HG03469 (cell line): ENCODE results near the gene ICAM4.

Source experiments
- ATAC-seq: cut with Tn5 transposase; IDR thresholded peaks from one replicate; pipeline ENCODE4 v1.9.1; 2021; ENCODE audit warnings: mild to moderate bottlenecking, moderate library complexity, moderate number of reproducible peaks; ENCODE audit not compliant: unreplicated experiment

Gene ICAM4

GRCh38 chr19:10290357-10290875 lies 3.7 kb downstream of the ICAM4 start:
- ATAC-seq: no peak

GRCh38 chr19:10290876-10291553 lies 4.3 kb downstream of the ICAM4 start:
- no peak for ATAC-seq

DNA sequence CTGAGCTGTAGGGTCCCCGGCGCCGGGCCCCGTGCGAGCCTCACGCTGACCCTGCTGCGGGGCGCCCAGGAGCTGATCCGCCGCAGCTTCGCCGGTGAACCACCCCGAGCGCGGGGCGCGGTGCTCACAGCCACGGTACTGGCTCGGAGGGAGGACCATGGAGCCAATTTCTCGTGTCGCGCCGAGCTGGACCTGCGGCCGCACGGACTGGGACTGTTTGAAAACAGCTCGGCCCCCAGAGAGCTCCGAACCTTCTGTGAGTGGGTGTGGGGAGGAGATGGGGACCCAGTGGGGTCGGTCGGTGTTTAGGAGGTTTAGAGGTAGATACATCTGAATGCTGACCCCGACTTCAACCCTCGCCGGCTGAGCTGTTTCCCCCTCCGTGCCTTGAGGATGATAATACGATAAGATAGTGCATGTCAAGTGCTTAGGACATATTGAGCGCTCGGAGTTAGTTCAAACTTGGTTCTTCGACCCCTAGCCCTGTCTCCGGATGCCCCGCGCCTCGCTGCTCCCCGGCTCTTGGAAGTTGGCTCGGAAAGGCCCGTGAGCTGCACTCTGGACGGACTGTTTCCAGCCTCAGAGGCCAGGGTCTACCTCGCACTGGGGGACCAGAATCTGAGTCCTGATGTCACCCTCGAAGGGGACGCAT lies 4.9 kb downstream of the ICAM4 start:
- ATAC-seq: no peak

GRCh38 chr19:10292206-10292788 lies 5.5 kb downstream of the ICAM4 start:
- no peak for ATAC-seq

GRCh38 chr19:10292789-10293636 lies 6.3 kb downstream of the ICAM4 start:
- ATAC-seq: no peak

DNA sequence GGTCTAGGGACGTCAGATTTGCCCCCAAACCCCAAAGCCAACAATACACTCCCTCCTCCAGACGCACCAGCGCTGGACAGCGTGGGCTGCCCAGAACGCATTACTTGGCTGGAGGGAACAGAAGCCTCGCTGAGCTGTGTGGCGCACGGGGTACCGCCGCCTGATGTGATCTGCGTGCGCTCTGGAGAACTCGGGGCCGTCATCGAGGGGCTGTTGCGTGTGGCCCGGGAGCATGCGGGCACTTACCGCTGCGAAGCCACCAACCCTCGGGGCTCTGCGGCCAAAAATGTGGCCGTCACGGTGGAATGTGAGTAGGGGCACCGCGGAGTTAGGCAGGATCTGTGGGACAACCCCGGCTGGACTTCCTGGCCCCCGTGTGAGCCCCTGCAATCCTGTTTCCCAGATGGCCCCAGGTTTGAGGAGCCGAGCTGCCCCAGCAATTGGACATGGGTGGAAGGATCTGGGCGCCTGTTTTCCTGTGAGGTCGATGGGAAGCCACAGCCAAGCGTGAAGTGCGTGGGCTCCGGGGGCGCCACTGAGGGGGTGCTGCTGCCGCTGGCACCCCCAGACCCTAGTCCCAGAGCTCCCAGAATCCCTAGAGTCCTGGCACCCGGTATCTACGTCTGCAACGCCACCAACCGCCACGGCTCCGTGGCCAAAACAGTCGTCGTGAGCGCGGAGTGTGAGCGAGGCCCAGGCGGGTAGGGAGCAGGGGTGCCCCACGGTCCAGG lies 7.0 kb downstream of the ICAM4 start:
- ATAC-seq: no peak

- ATAC-seq: no peak
These were observed 7.6 kb downstream of the ICAM4 start for GRCh38 chr19:10294368-10294697.

- ATAC-seq: no peak
These were observed 8.6 kb downstream of the ICAM4 start for GRCh38 chr19:10295305-10295846.

DNA sequence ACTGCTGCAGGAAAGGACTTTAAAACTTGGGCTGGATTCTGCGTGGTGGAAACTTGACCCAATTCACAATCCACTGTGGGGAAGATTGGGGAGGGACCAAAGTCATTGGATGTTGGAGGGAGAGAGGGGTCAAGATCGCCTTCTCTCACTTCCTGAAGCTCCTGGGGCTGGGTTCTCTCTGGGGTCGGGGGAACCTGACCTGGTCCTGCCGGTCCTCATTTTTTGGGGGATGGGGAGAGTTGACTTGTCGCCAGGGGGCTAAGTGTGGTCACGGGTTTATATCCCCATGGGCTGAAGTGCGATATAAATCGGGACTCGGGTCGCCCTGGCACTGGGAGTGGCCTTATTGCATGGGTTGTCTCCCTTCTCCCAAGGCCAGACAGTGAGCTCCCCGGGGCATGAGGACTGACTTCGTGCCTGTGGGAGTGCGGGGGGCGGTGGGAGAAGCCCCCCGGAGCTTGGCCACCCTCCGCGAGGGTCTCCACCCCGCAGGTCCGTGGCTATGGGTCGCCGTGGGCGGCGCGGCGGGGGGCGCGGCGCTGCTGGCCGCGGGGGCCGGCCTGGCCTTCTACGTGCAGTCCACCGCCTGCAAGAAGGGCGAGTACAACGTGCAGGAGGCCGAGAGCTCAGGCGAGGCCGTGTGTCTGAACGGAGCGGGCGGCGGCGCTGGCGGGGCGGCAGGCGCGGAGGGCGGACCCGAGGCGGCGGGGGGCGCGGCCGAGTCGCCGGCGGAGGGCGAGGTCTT lies 9.3 kb downstream of the ICAM4 start:
- ATAC-seq: no peak

- no peak for ATAC-seq
These were observed 13.0 kb downstream of the ICAM4 start for GRCh38 chr19:10299545-10300458.

DNA sequence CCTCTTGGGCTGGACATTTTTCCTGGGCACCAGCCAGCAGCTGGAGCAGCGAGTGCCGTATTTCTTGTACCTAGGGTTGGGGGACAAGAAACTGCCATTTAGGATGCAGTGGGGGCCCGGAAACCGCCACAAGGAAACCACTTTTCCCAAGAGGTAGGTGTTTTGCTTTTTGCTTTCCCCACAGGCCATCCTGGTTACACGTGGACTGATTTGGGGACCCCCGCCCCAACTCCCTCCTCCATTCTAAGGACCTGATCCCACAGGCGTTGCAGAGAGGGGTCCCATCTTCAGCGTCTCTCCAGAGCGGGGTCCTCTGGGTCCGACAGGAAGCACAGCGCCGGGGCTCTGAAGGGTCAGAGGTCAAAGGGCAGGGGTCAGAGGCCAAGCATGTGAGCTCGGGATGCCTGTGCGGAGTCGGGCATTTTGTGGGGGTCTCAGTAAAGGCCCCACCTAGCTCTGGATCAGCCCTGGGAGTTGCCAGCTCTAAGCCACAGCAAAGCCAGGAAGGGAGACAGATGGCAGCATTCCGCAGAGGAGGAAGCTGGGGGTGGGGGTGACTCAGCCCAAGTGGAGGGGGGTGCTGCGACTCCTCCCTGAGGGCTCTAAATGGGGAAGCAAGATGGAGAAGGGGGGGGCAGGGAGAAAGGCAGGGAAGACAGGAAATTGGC lies 18.5 kb downstream of the ICAM4 start:
- no peak for ATAC-seq

GRCh38 chr19:10306327-10306726 lies 19.6 kb downstream of the ICAM4 start:
- no peak for ATAC-seq

DNA sequence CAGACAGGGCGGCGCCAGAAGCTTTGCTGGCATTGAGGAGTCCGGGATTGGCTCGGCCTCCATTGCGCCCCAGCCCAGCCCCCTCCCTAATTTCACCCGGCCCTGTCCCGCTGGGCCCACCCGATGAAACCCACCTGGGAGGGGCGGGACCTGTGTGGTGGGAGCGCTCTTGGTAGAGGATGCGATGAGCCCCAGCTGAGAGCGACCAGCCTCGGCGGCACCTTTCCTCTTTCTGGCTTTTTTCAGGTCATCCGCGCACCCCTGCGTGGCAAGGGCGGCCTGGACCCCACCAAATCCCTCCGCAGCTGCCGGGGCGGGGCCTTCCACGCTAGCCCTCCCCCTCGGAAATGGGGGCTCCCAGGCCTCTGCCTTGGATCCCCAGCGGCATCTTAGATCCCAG lies 22.7 kb downstream of the ICAM4 start, which contains the start of gene ZGLP1:
TSS of gene ZGLP1 (minus strand) at position 393 of the 400 bp plus-strand sequence.
- ATAC-seq: no peak

DNA sequence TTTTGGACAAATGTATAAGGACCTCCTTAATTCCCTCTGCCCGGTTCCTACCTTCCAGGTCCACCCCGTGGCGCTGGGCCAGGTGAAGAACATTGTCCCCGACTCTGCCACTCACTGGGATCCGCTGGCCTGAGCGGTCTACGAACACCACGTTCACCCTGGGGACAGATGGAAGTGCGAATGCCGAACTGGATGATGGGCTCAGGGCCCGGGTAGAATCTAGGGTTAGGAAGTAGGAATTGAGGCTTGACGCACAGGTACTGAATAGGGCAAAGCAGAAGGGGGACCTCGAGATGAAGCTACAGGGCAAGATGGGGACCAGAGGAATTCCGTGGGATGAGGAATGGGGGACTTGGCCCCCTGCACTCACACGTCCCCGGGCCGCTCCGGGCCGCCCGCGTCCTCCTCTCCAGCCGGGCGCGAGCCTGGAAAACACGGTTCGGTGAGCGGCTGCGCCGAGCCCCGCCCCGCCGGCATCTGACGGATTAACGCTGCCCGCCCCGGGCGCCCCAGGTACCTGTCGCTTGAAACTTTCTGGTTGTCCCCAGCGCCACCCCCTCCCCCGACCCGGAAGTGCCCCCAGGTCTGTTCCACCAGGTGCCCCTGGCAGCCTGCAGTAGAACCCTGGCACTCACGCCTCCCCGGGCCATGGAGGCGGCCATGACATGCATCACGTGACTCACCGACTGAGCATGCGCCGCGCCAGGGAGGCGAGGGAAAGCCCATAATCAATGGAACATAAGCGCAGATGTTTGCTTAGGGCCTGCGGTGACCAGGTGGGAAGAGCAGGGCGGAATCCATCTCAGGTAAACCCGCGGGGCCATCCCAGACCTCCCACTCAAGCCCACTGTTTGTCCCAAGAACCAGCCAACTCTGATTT lies 28.8 kb downstream of the ICAM4 start, which contains the start of gene FDX2:
TSS of gene FDX2 (minus strand) at position 681 of the 880 bp plus-strand sequence. CDS start at position 662, 19 bp downstream.
- no peak for ATAC-seq

- no peak for ATAC-seq
These were observed 29.7 kb downstream of the ICAM4 start for GRCh38 chr19:10316229-10317044.
